Activated naive CD4-positive, alpha-beta T cell treated with anti-CD3 and anti-CD28 coated beads, Interleukin-2, amount 50 U/mL, for 16 hours (primary cell): ENCODE measurements around the gene ELMOD1.

Source experiments
- DNase-seq: peaks from one replicate; pipeline ENCODE4 v3.0.0-alpha.2; 2020

The ELMOD1 gene

DNA sequence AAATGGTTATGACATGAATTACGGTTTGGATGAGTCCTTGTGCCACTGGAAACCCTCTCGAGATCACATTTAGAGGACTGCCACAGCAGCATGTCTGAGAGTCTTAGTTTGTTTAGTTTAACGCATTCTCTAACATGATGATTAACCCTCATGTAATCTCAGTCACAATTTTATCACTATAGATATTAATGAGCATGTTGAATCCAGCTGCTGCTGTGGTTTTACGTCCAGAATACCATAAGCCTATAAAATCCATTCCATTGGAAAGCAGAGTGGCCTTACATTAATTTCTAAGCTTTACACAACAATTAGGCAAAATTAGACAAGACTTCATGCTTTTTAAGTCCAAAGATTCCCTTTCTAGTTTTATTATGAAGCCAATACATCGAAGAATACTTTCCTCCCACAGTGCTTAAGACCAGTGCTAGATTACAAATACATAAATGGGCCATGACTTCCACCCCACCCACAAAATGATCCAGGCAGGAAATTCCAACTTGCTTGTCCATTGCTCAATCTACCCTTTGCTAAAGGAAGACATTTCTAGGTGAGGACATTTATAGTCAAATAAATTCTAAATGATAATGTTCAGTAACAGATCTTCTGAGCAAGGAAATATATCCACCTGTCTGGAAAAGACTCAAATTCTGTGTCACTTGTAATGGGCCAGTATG, 3.5 kb upstream of the ELMOD1 start:
- DNase-seq: no peak

DNA sequence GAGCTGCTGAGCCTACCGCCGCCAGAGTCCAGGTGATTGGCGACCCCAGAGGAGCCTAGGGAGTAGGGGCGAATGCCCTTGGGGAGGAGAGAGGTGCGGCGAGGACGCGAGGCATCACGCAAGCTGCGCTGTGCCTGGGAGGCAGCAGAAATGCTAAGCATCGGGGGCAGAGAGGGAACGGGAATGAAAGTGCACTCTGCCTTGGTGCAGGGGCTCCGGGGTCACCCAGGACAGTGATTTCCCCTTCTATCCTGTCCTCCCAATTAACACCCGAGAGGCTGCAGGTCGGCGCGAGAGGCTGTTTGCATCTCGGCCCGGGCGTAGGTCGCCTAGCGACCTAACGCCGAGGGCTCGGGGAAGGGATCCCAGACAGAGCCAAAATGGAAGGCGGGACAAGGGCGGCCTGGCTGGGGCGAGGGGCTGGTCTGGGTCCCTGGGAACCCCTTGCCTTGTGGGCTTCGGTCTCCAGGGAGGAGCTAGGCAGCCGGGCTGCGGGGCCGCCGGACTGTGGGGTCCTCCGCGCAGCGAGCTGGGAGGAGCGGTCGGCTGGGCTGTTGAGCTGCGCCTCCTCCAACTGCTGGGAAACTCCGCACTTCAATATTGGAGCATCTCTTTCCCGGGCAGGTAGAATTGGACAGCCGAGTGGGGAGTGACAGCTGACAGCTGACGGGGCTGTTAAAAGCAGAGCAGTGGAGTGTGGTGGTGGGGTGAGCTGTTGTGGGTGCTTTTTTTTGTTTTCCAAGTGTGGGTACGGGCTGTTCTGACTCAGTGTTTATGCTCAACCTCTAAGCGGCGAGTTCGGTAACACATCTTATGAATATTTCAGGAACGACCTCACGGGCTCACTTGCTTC, 657 bp downstream of the ELMOD1 start:
- peak; percentile 35 for DNase-seq

DNA sequence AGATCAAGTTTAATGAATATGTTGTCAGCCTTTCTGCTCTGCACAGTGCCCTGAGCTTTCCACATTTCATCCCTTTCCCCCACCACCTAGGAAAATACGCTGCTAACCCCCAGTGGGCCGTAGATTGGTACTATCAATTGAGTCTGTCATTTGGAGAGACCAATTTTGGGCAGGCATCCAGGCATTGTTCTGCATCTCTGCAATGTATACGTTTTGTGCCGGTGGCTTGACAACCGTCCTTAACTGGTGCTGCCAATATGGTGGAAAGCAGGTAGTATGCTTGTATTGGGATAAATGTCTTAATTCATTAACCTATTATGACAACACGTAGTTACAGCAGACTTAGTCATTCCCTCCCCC, 1.3 kb downstream of the ELMOD1 start:
- DNase-seq: no peak

DNA sequence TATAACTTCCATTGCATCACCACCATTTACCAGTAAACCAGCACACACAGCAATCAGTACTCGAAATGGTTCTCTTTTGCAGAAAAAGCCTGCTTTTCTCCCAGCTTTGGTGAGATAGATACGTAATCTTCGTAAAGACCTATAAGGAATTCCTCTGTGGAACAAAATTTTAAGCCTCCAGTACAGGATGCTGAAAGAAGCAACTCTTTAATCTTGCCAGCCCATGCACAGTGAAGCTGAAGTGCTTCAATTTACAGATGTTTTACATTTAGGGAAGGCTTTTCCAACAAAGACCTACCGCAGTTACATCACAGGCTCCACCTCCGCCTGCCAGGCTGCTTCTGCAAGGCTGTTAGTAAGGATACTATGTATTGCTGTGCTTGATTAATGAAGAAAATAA, 1.9 kb downstream of the ELMOD1 start:
- no peak for DNase-seq

DNA sequence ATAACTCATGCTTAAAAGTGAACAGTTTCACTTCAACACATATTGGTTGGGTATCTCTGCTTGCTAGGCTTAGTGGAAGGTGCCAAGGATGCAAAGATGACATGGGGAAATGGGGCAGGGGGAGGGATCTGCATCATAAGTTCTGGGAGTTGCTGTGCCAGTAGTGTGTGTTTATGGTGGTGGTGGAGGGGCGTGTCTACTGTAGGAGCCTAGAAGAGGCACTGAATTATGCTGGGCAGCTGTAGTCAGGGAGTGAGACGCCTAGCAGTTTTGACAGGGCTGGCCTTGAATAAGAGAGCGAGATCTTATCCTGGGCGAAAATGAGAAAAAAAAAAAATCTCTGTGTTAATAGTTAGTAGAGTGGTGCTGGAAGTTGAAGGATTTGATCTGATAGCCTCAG, 3.0 kb downstream of the ELMOD1 start:
- no peak for DNase-seq

DNA sequence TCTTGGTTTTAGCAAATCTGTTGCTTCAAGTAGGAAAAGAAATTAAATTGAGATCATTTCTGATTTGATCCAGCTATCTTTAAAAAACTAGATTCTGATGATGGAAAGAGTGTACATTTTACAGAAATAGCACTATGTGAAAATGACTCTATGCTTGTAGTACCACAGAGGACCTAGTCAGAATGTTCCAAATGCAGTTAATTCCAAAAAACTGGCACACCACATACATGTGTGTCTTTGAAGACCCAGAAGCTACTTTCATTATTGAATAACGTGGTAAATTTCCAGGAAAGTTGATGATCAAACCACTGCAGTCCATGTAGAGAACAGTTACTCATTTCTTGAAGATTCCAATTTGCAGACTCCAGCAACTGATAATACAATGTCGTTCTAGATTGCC, 3.8 kb downstream of the ELMOD1 start:
- no peak for DNase-seq

DNA sequence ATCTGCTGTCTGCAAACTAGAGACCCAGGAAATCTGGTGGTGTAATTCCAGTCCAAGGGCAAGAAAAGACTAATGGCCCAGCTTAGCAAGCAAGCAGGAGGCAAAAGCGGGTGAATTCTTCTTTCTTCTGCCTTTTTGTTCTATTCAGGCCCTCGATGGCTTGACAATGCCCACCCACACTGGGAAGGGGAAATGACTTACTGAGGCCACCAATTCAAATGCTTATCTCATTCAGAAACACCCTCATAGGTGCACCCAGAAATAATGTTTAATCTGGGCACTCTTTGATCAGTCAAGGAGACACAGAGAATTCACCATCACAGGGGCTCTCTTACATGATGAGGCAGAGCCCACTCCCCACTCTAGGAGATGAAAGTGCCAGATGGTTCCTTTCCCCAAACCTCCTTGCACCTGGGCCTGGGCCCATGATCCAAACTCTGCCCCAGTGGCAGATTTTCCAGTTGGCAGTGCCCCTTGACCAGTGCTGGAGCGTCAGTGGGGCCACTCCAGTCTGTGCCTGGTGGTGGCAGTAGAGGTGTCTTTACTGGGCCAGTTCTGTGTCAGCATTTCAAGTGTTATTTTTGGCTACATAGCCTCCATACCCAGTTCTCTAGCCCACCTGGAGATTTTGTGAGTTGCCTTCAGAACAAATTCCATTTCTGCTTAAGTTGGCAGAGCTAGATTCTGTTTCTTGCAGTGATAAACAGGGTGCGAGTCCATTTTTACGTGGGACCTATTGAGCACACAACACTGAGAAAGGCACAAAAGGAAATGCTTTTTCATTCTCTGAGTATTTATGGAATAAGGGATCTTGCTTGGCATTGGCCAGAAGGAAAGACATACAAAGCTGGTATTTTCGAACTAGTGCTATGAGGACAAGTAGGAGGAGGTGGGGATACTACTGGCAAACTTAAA, 7.5 kb downstream of the ELMOD1 start:
- no peak for DNase-seq

DNA sequence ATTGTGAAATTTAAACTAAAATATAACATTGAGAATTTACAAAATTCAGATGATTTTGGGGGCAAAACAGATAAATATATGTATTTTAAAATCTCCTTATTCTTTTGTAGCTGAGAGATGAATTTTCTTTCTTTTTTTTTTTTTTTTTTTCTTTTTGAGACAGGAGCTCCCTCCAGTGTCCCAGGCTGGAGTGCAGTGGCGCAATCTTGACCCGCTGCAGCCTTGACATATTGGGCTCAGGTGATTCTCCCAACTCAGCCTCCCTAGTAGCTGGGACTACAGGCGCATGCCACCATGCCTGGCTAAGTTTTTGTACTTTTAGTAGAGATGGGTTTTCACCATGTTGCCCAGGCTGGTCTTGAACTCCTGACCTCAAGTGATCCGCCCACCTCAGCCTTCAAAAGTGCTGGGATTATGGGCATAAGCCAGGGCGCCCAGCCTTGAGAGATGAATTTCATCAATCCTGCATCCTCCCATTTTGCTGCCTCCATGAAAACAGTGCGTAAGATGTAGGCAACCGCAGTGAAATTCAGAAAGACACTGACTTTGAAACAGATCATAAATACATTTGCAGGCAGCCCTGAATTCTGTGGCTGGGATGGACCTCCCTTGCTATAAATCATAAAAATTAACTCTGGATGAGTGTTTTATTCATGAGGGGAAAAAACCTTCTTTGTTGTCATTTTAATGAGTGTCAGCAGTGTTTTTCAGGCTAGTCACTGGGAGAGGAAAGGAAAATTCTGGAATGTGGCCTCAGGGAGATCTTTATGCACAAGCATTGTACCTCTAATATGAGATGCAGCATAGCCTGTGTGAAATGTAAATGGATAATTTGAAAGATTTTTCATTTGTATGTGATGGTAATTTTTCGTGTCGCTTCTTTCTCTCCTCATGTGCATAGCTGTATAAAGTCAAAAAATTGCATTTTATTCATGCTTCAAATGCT, 14.4 kb downstream of the ELMOD1 start:
- DNase-seq: no peak

DNA sequence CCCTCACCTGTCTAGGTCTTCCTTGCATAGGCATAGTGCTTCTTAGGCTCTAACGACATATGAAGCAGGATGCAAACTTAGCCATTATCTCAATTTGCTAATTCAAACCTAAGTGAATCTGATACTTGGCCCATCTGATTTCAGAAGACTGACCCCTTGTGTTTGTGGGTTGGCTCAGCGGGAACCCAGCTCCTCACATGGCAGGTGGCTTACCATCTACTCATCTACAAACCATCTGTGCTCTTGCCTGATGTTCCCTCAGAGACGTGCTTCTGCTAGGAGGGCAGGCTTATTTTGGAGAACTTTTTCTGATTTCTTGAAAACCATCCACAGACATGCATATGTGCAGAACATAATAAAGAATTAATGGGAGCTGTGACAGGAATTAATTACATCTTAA, 15.2 kb downstream of the ELMOD1 start:
- no peak for DNase-seq

DNA sequence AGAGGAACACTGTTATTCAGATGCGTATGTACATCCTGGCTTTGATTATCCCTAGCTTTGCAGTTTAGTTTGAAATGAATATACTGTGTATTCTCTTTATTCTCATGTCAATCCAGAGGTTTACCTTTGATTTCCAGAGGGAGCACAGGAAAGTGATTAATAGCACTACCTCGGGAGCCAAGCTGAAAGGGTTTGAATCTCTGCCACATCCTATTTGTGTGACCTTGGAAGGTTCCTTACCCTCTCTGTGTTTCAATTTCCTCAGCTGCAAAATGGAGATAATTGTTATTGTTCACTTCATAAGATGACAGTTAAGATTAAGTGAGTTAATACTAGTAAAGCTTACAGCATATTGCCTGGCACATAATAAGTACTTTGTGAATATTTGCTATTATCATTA, 17.9 kb downstream of the ELMOD1 start:
- no peak for DNase-seq

DNA sequence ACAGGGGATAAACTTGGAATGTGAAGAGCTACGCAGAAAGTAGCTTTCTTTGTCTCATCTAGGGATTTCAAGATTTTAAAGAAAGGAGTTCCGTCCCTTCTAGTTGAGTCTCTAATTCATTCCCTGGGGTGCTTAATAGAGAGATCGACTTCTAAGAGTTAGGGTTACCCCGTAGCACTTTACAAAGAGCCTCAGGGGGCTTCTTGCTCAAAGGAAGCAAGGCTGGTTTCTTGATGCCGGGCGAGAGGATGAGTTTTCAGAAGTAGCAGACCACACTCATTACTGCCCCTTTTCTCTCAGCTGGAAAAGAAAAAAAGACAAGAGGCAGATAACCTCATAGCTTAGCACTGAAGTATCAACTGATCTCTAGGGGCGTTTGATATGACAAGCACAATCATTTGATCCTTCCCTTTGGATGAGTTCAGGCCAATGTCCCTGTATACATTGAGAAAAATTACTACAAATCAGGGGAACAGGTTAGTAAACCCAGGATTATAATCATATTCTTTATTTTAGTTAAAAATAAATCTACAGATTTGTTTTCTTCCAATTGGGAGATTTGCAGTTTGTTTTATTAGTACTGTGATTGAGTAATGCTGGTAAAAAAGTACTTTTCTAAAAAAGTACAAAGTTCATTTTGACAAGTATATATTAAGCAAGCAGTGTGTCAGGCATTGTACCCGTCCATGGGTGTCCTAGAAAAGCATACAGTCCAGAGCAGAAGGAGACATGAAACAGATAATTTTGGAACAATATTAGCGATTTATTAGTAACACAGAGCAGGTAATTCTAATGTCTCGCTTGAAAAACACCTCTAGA, 18.7 kb downstream of the ELMOD1 start:
- no peak for DNase-seq

DNA sequence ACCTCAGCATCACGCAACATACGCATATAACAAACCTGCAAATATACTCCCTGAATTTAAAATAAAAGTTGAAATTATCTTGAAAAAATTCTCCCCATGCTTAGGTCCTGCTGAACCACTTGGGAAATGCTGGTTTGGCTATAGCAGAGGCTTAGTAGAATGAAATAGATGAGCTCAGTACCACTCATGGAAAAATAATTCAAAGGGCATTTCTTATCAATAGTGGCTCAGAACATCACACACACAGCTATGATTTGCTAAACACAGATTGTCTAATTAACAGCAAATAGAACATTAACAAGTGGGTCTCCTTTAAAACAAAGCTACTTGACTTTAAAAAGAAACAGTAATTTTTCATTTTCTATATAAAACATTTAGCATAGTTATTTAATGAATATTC, 21.5 kb downstream of the ELMOD1 start:
- DNase-seq: no peak

DNA sequence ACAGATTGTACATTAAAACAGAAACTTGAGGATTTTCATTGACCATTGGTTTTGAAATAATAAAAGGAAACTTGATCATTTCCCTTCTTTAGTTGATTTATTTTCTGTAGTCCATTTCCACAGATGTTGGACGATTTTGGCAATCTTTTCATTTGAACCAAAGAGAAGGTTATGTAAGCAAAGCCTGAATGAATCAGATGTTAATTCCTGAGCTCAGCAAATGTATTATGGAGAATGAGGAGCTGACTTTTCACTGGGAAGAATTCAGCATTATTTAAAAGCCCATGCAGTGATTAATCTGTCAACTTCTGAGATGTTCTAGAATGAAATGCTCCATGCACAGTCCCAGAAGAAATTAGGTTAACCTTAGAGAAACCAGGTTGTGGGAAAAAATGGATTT, 29.0 kb downstream of the ELMOD1 start:
- DNase-seq: no peak

DNA sequence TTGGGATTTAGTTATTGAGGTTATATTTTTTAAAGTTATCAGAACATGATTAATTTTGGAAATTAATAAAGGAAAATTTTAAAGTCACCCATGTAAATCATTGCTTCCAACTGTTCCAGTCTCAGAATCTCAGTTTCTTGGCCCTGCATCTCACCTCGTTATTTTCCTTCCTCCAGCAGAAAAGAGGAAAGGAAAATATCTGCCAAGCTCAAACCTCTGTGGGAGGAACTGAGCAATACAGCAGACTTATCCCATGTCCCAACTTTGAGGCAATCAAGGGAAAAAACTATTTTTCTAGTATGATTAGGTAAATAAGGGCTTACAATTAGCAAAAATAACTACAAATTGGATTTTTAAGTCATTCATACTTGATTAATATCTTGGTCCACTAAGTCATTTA, 30.1 kb downstream of the ELMOD1 start:
- no peak for DNase-seq

DNA sequence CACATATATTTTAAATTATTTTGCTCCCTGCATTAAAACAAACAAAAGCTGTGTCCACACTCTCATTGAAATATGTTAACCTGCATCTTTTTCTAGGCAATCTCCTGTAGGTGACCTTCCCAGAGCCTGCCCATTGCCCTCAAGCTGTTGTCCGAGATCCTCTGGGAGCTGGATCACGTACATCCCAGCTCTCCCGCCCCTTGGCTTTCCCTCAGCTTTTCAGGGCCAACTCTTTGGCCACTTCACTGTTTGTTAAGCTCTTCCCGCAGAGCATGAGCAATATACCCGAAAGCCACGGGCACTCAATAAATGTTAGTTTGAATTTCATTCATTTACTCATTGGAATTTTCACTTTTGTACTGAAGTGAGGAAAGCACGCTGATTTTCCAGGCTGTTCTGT, 32.2 kb downstream of the ELMOD1 start:
- DNase-seq: no peak

DNA sequence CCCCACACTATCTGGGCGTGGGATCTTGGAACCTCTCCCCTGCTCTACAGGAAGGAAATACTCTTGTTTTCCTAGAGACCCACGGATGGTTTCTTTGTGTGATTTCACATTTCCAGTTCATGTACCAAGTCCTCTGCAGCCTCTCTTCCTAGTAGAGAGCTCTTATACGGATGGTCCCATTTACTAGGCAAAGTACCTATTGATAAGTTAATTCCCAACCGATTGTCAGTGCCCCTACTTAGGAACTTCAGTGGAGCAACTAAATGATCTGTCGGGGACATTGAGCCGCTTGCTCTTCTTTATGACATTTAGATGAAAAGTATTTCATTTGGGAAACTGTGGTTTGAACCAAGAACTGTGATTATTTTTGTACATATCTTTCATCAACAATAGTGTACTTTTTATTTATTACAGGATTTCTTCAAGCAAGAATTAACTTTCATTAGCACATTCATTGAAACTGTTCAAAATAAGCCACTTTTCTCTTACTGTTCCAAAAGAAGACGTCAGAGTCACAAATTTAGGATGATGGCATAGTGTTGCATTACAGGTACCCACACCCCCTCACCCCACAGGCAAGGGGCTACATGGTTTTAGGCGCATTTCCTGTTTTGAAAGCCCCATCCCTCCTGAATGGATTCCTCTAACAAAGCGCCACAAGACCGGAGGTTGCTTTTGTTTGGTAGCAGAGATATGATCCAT, 34.2 kb downstream of the ELMOD1 start:
- DNase-seq: no peak

DNA sequence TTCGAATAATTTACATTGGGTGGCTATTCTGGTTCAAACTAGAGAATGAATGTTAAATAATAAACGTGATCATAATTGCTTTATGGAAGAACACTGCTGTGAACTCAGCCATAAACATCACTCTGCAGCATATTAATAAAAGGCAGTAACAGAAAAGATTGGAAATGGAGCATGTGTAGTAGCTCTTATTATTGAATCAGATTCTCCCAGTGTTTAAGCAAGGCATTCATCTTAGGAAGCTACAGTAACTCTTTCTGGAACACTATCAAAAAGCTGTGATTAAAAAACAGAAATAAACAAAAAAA, 34.7 kb downstream of the ELMOD1 start:
- DNase-seq: no peak

DNA sequence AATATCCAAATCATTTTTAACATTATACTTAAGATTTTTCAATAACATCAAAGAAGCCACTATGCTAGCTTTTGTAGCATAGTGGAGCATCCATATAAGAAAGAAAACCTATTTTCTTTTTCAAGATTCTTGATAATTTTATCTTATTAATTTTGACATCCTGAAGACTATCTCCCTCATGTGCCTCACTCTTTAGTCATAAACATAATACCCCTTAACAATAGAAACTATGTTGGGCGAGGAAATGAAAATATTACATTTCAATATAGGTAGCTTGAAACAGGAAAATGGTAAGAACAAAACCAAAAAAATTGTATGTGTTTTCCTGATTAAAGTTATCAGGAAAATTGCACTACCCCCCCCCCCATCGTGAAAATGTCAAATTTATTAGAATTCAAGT, 40.1 kb downstream of the ELMOD1 start:
- DNase-seq: no peak

DNA sequence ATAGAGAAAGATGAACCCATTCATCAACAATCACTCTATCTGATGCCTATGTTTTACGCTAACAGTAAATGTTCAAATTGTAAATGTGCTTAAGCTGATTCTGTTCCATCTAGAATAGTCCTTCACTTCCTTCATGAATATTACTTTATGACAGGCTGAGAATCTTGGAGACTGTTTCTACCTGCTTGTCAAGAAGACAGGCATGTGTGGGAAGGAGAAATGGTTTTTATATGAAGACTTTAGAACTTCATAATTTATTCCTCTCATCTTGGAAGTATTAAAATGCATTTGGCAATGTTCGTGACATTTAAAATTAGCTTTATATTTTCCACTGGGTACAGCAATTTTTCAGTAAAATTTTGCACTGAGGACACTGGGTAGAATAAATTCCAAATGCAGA, 41.0 kb downstream of the ELMOD1 start:
- no peak for DNase-seq

DNA sequence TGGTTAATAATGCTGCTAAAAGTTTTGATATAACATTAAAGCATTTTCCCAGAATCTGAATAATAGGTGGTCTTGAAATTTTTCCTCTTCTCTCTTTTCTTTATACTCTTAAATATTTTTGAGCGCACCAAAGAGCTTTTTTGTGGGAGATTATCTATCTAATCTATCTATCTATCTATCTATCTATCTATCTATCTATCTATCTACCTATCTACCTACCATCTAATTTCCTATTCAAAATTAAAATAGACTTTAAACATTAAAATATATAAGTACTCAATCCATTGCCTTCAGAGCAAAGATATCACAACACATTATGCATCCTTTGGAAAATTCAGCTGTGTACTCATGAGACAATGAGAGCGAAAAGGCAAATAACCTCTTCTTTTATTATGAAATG, 55.8 kb downstream of the ELMOD1 start:
- no peak for DNase-seq

DNA sequence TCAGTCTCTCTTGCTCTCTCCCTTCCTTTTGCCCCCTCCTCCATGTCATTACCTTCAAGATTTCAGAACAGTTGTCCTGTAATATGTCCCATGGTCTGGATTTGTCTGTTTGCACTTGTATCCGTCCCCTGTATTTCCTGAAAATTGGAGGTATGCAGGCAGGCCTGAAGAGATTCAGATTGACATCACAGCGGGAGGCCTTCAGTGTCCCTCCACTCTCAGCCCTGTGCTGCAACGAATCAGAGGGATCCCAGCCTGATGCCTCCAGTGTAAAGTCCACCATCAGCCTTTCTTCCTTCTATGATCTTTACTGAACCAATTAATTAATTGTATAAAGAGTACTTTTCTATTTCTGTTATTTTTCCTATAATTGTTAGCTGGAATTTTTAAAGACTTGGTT, 57.3 kb downstream of the ELMOD1 start:
- DNase-seq: no peak
